HepG2 (cell line): ENCODE measurements around the gene VAMP4.

ENCODE experiments used
- FOSL2 ChIP-seq: sonication (generic); formaldehyde crosslinking; IDR thresholded peaks from 2 replicates; pipeline ENCODE4 v1.4.0; 2020; ENCODE audit warnings: missing genetic modification reagents
- TRIM22 ChIP-seq: fragments of 450-650 bp; IDR thresholded peaks from 2 replicates; pipeline ENCODE4 v1.6.1; 2017
- ZBTB26 ChIP-seq: IDR thresholded peaks from 2 replicates; pipeline ENCODE4 v1.6.1; 2016; ENCODE audit warnings: missing compliant biosample characterization, missing genetic modification reagents, borderline replicate concordance
- ZNF709 ChIP-seq: sonication (generic); formaldehyde crosslinking; IDR thresholded peaks from 2 replicates; pipeline ENCODE4 v1.5.0; 2020; ENCODE audit warnings: mild to moderate bottlenecking, missing genetic modification reagents

- TF ChIP-seq ZBTB26 (CRISPR knock-in tag), result no peak
- no peak for TF ChIP-seq FOSL2
- TF ChIP-seq TRIM22, result no peak
- TF ChIP-seq ZNF709, result no peak
Observed at GRCh38 chr1:171716616-171717015, 25.2 kb downstream of the VAMP4 start.
